Panc1 (cell line): ENCODE results near the gene TMUB1. TPM values are rescaled to one million over a fixed set of nuclear protein-coding genes. Genes with fewer than 3 reads are reported as not detected.

ENCODE experiments used
- ATAC-seq: fragments of 200-7000 bp; cut with Tn5 transposase; 2 replicates; pipeline ENCODE4 v1.9.1; 2020; ENCODE audit warnings: mild to moderate bottlenecking, moderate library complexity
- BruUV-seq: library from RNA; stranded (reverse); fragments of 400-500 nt; replicated peaks from 2 replicates; lab custom pipeline; 2021; lab: Mats Ljungman, UMichigan
- CTCF ChIA-PET: fragments of 300-600 bp; sonication (Branson Sonifier 250); formaldehyde crosslinking; loops from one replicate; lab custom pipeline; 2022; ENCODE audit warnings: antibody characterized with exemption; lab: Charles Lee
- POLR2A ChIA-PET: fragments of 300-600 bp; sonication (Branson Sonifier 250); formaldehyde crosslinking; loops from one replicate; lab custom pipeline; 2022; ENCODE audit warnings: antibody characterized with exemption; lab: Charles Lee
- DNase-seq: peaks from one replicate; pipeline ENCODE4 v3.0.0-alpha.2; 2010; ENCODE audit warnings: low read depth, low spot score
- H3K27ac ChIP-seq: 2 replicates; pipeline ENCODE4 v1.5.1; 2011; ENCODE audit warnings: mild to moderate bottlenecking, low read length, inconsistent platforms
- H3K27me3 ChIP-seq: fragments of 200-500 bp; sonication (Bioruptor generic); 2 replicates; pipeline ENCODE4 v1.6.0; 2014; ENCODE audit warnings: low read length, inconsistent platforms; ENCODE audit not compliant: control insufficient read depth, insufficient read depth
- H3K36me3 ChIP-seq: fragments of 200-500 bp; sonication (Bioruptor generic); 2 replicates; pipeline ENCODE4 v1.5.1; 2014; ENCODE audit warnings: inconsistent platforms, mild to moderate bottlenecking, low read length, moderate library complexity; ENCODE audit not compliant: control insufficient read depth, insufficient read depth
- H3K4me1 ChIP-seq: 2 replicates; pipeline ENCODE4 v1.5.1; 2011; ENCODE audit warnings: inconsistent platforms, mild to moderate bottlenecking, low read length, moderate library complexity; ENCODE audit not compliant: control insufficient read depth, insufficient read depth
- H3K4me3 ChIP-seq, 2 experiments: 2 replicates each; pipeline ENCODE4 v1.5.1; 2011 to 2012; ENCODE audit warnings: low read depth in 2 of 2, low read length in 2 of 2, mild to moderate bottlenecking in 2 of 2, inconsistent platforms in 1 of 2, moderate library complexity in 1 of 2
- H3K9me3 ChIP-seq: fragments of 200-500 bp; sonication (Bioruptor generic); 2 replicates; pipeline ENCODE4 v1.5.1; 2014; ENCODE audit warnings: low read depth, mild to moderate bottlenecking, inconsistent platforms, low read length, moderate library complexity; ENCODE audit not compliant: control insufficient read depth, insufficient read depth
- POLR2AphosphoS5 ChIP-seq: IDR thresholded peaks from 2 replicates; pipeline ENCODE4 v1.6.1; 2012; ENCODE audit warnings: mild to moderate bottlenecking, low read depth, low read length, moderate library complexity
- REST ChIP-seq, 2 experiments: IDR thresholded peaks; 2 replicates each; pipeline ENCODE4 v1.6.1; 2011 to 2012; ENCODE audit warnings: low read depth in 2 of 2, control low read depth in 1 of 2, low read length in 1 of 2, mild to moderate bottlenecking in 1 of 2, moderate library complexity in 1 of 2; ENCODE audit not compliant: insufficient read depth in 1 of 2
- SIN3A ChIP-seq: IDR thresholded peaks from 2 replicates; pipeline ENCODE4 v1.6.1; 2012; ENCODE audit warnings: low read depth, mild to moderate bottlenecking, low read length, moderate library complexity, borderline replicate concordance; ENCODE audit not compliant: insufficient read depth
- TCF7L2 ChIP-seq: IDR thresholded peaks from 2 replicates; pipeline ENCODE4 v1.6.1; 2011; ENCODE audit warnings: mild to moderate bottlenecking, low read depth, low read length, inconsistent platforms
- in situ Hi-C: cut with HindIII; loops from 2 replicates; pipeline ENCODE4 v1.10.0; 2016; ENCODE audit warnings: low sequenced_read_pairs, low pct_unique_long_range_greater_than_20kb
- intact Hi-C: fragments of 100-400 bp; cut with micrococcal nuclease; formaldehyde crosslinking; loops from one replicate; pipeline ENCODE4 v1.10.0; 2022; ENCODE audit not compliant: unreplicated experiment
- total RNA-seq: library from RNA; stranded (reverse); gene quantifications from one replicate; pipeline ENCODE4 v1.2.1, GENCODE V29; 2021; ENCODE audit not compliant: unreplicated experiment
- TF ChIP-seq, protein P1 (sequence below): fragments of 450-650 bp; IDR thresholded peaks from 2 replicates; pipeline ENCODE4 v1.5.1; 2017; ENCODE audit warnings: mild to moderate bottlenecking

The TMUB1 gene
- total RNA-seq, 1 experiment from 2014 or later: 112 TPM

GRCh38 chr7:151119902-151120301 is 36.6 kb upstream of the TMUB1 start:
- ChIA-PET POLR2A (no interaction called here), CTCF (interaction anchor here (0.5 kb wide), 1 partner anchor 57 kb away, joined by 3 read pairs; no protein-coding TSS in a partner anchor)
- no peak overlapping the region for H3K27ac ChIP-seq
- in situ Hi-C loops (no loop called here), intact Hi-C loops (loop anchor here (5.0 kb wide), 1 partner anchor 182 kb away; no protein-coding TSS in a partner anchor)
- DNase-seq (no peak), ATAC-seq (no peak)
- H3K4me3 ChIP-seq: no peak overlapping the region
- no peaks in the 10 kb centered on the region for H3K9me3 ChIP-seq
- BruUV-seq: no TSS peak
- H3K36me3 ChIP-seq: no peaks in the 10 kb centered on the region
- H3K4me1 ChIP-seq: no peaks in the 10 kb centered on the region; the same call in 1 of the 2 replicates
- TF ChIP-seq POLR2AphosphoS5: no peak
- TF ChIP-seq, protein P1, sequence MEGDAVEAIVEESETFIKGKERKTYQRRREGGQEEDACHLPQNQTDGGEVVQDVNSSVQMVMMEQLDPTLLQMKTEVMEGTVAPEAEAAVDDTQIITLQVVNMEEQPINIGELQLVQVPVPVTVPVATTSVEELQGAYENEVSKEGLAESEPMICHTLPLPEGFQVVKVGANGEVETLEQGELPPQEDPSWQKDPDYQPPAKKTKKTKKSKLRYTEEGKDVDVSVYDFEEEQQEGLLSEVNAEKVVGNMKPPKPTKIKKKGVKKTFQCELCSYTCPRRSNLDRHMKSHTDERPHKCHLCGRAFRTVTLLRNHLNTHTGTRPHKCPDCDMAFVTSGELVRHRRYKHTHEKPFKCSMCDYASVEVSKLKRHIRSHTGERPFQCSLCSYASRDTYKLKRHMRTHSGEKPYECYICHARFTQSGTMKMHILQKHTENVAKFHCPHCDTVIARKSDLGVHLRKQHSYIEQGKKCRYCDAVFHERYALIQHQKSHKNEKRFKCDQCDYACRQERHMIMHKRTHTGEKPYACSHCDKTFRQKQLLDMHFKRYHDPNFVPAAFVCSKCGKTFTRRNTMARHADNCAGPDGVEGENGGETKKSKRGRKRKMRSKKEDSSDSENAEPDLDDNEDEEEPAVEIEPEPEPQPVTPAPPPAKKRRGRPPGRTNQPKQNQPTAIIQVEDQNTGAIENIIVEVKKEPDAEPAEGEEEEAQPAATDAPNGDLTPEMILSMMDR: no peak
- TF ChIP-seq SIN3A: no peak
- no peak for TF ChIP-seq REST (IDR thresholded peaks at IDR 0.05; ENCODE audit: insufficient read depth in 1 of 2, low read depth in 2 of 2, low read length in 1 of 2)
- no peak for TF ChIP-seq TCF7L2
- no peaks in the 10 kb centered on the region for H3K27me3 ChIP-seq

- H3K27me3 ChIP-seq: no peaks in the 10 kb centered on the region
- DNase-seq: no peak
- ChIA-PET CTCF (no interaction called here), POLR2A (no interaction called here)
- no peak overlapping the region for H3K27ac ChIP-seq
- peaks cover 3% of the 10 kb centered on the region for H3K4me1 ChIP-seq
- in situ Hi-C loops: no loop called here
- no peak overlapping the region for H3K4me3 ChIP-seq
- H3K9me3 ChIP-seq: no peaks in the 10 kb centered on the region
- no peaks in the 10 kb centered on the region for H3K36me3 ChIP-seq
- no peak for TF ChIP-seq SIN3A
- TF ChIP-seq, protein P1: no peak
- no peak for TF ChIP-seq REST (IDR thresholded peaks at IDR 0.05; ENCODE audit: insufficient read depth in 1 of 2, low read depth in 2 of 2, low read length in 1 of 2)
- TF ChIP-seq TCF7L2: no peak
- no peak for TF ChIP-seq POLR2AphosphoS5
- intact Hi-C loops: no loop called here
- ATAC-seq: no peak
- no TSS peak for BruUV-seq
These were observed 35.7 kb upstream of the TMUB1 start for GRCh38 chr7:151119055-151119415.
